Endothelial cell of umbilical vein (primary cell): Measurements from ENCODE around the gene CMIP. TPM values are rescaled to one million over a fixed set of nuclear protein-coding genes. Genes with fewer than 3 reads are reported as not detected.

Source experiments
- BruUV-seq: library from RNA; stranded (reverse); fragments of 400-500 nt; replicated peaks from 2 replicates; lab custom pipeline; 2021; lab: Mats Ljungman, UMichigan
- CTCF ChIA-PET: fragments of 300-600, 350-600 bp; sonication (Branson Sonifier 250); formaldehyde crosslinking; loops from one replicate; lab custom pipeline; 2021; ENCODE audit warnings: antibody characterized with exemption, inconsistent platforms; lab: Charles Lee
- POLR2A ChIA-PET: fragments of 300-600, 350-600 bp; sonication (Branson Sonifier 250); formaldehyde crosslinking; loops from one replicate; lab custom pipeline; 2021; ENCODE audit warnings: antibody characterized with exemption, inconsistent platforms; lab: Charles Lee
- DNase-seq: peaks from one replicate; pipeline ENCODE4 v3.0.0-alpha.2; 2011; ENCODE audit warnings: low read depth, low spot score
- FAIRE-seq: peaks from 2 replicates; lab custom pipeline; 2011; peaks lifted over from hg19 to GRCh38; lab: Jason Lieb, UNC
- H2AFZ ChIP-seq: 2 replicates; pipeline ENCODE4 v1.6.0; 2012; ENCODE audit warnings: low read depth, low read length, control low read depth, inconsistent platforms
- H3K27ac ChIP-seq: 2 replicates; pipeline ENCODE4 v1.5.1; 2011; ENCODE audit warnings: low read depth, mild to moderate bottlenecking, control low read depth, low read length, moderate library complexity; ENCODE audit not compliant: insufficient read depth
- H3K27me3 ChIP-seq, 2 experiments: 2 replicates each; pipeline versions ENCODE4 v1.6.0 to v1.6.1; 2011; ENCODE audit warnings: low read length in 2 of 2, mixed read lengths in 1 of 2; ENCODE audit not compliant: control insufficient read depth in 2 of 2, insufficient read depth in 2 of 2
- H3K36me3 ChIP-seq, 2 experiments: 2 replicates in 1 of 2; 3 replicates in 1 of 2; pipeline ENCODE4 v1.5.1; 2011; ENCODE audit warnings: low read length in 2 of 2, mild to moderate bottlenecking in 1 of 2, moderate library complexity in 1 of 2; ENCODE audit not compliant: control insufficient read depth in 2 of 2, insufficient read depth in 2 of 2; ENCODE audit errors: extremely low read depth in 1 of 2
- H3K4me1 ChIP-seq: 3 replicates; pipeline ENCODE4 v1.5.1; 2011; ENCODE audit warnings: mild to moderate bottlenecking, low read length; ENCODE audit not compliant: control insufficient read depth, insufficient read depth; ENCODE audit errors: extremely low read depth
- H3K4me2 ChIP-seq: 2 replicates; pipeline ENCODE4 v1.6.1; 2011; ENCODE audit warnings: low read length, control low read depth, mixed read lengths; ENCODE audit not compliant: insufficient read depth
- H3K4me3 ChIP-seq, 3 experiments: fragments of 200-600 bp in 1 of 3; sonication (generic), shearing (Covaris generic) in 1 of 3; replicated peaks in 1 of 3; 2 replicates each; pipeline ENCODE4 v1.5.1; 2011 to 2016; ENCODE audit warnings: control low read depth in 3 of 3, low read length in 3 of 3, mild to moderate bottlenecking in 2 of 3, inconsistent platforms in 1 of 3, low read depth in 1 of 3, moderate library complexity in 1 of 3; ENCODE audit not compliant: insufficient read depth in 1 of 3
- H3K79me2 ChIP-seq: 2 replicates; pipeline ENCODE4 v1.6.0; 2012; ENCODE audit warnings: low read length, inconsistent platforms; ENCODE audit not compliant: control insufficient read depth, insufficient read depth
- H3K9ac ChIP-seq: replicated peaks from 2 replicates; pipeline ENCODE3; 2011; ENCODE audit warnings: low read length, control low read depth; ENCODE audit not compliant: insufficient read depth; ENCODE audit errors: extremely low read depth
- H3K9me1 ChIP-seq: replicated peaks from 3 replicates; pipeline ENCODE4 v1.6.0; 2011; ENCODE audit warnings: mild to moderate bottlenecking, low read length; ENCODE audit not compliant: control insufficient read depth, insufficient read depth; ENCODE audit errors: extremely low read depth
- H3K9me3 ChIP-seq: replicated peaks from 2 replicates; pipeline ENCODE4 v1.5.1; 2012; ENCODE audit warnings: low read length, inconsistent platforms; ENCODE audit not compliant: control insufficient read depth, insufficient read depth
- H4K20me1 ChIP-seq: replicated peaks from 2 replicates; pipeline ENCODE3; 2011; ENCODE audit warnings: mild to moderate bottlenecking, low read length; ENCODE audit not compliant: control insufficient read depth, insufficient read depth; ENCODE audit errors: extremely low read depth
- CTCF ChIP-seq, 2 donors: IDR thresholded peaks; 1 replicate in 1 of 2; 2 replicates in 1 of 2; pipeline ENCODE4 v1.5.1; 2011; ENCODE audit warnings: low read length in 2 of 2, mild to moderate bottlenecking in 2 of 2, moderate library complexity in 2 of 2, control low read depth in 1 of 2, inconsistent platforms in 1 of 2, low read depth in 1 of 2; ENCODE audit not compliant: insufficient read depth in 1 of 2; ENCODE audit errors: extremely low read depth in 1 of 2
- EZH2 ChIP-seq: IDR thresholded peaks from 2 replicates; pipeline ENCODE4 v1.6.1; 2012; ENCODE audit warnings: borderline replicate concordance, low read depth, mild to moderate bottlenecking, moderate library complexity, low read length, inconsistent platforms; ENCODE audit not compliant: severe bottlenecking
- FOS ChIP-seq: IDR thresholded peaks from 2 replicates; pipeline ENCODE4 v1.6.1; 2011; ENCODE audit warnings: mild to moderate bottlenecking, low read length, moderate library complexity, borderline replicate concordance; ENCODE audit not compliant: insufficient read depth
- GATA2 ChIP-seq: IDR thresholded peaks from 2 replicates; pipeline ENCODE4 v1.7.0; 2011; ENCODE audit warnings: low read depth, mild to moderate bottlenecking, moderate library complexity, mixed read lengths, low read length; ENCODE audit not compliant: insufficient read length, insufficient read depth
- JUN ChIP-seq: IDR thresholded peaks from 2 replicates; pipeline ENCODE4 v1.6.1; 2011; ENCODE audit warnings: borderline replicate concordance, low read depth; ENCODE audit not compliant: insufficient read length, insufficient read depth
- MAX ChIP-seq: IDR thresholded peaks from 2 replicates; pipeline ENCODE4 v1.6.1; 2011; ENCODE audit not compliant: insufficient read depth, insufficient read length
- MYC ChIP-seq: IDR thresholded peaks from one replicate; pipeline ENCODE4 v1.6.1; 2011; ENCODE audit warnings: mild to moderate bottlenecking, low read depth, low read length
- POLR2A ChIP-seq: IDR thresholded peaks from 2 replicates; pipeline ENCODE4 v1.6.1; 2012; ENCODE audit warnings: low read depth, mild to moderate bottlenecking, control low read depth, low read length
- POLR2AphosphoS5 ChIP-seq: IDR thresholded peaks from 2 replicates; pipeline ENCODE4 v1.6.1; 2012; ENCODE audit warnings: low read depth, mild to moderate bottlenecking, control low read depth, low read length, moderate library complexity; ENCODE audit not compliant: insufficient read depth
- dilution Hi-C: fragments of 300-500 bp; cut with MboI; formaldehyde crosslinking; loops from one replicate; pipeline ENCODE4 v1.15.0; 2019; ENCODE audit warnings: low sequenced_read_pairs; ENCODE audit not compliant: extremely low pct_ligation_motif_present
- intact Hi-C: fragments of 100-400 bp; cut with micrococcal nuclease; formaldehyde crosslinking; loops from one replicate; pipeline ENCODE4 v1.10.0; 2022
- polyA plus RNA-seq, 4 experiments: library from polyadenylated mRNA; depleted of rRNA in 3 of 4; stranded (reverse) in 3 of 4; unstranded in 1 of 4; fragments of >200 nt; gene quantifications; 2 replicates each; pipeline versions ENCODE4 v1.2.1 to v1.2.3, GENCODE V29; 2011 to 2012; ENCODE audit warnings: missing spikeins in 1 of 4
- total RNA-seq: library from RNA; stranded (reverse); gene quantifications from 2 replicates; pipeline ENCODE4 v1.2.3, GENCODE V29; 2021

Gene CMIP
- total and polyA plus RNA-seq, 2 donors (not counting 3 experiments of a cell fraction or from before 2014, with no cell fraction given): 29.0 to 101 TPM

GRCh38 chr16:81467815-81468214 is 23.2 kb downstream of the CMIP start:
- DNase-seq (no peak), FAIRE-seq (no peak)
- H3K27ac ChIP-seq: no peak overlapping the region
- H3K9me3 ChIP-seq: no peaks in the 10 kb centered on the region
- dilution Hi-C loops (loop anchor here (25.0 kb wide), 1 partner anchor 106 kb away; no protein-coding TSS in a partner anchor), intact Hi-C loops (no loop called here)
- no peak overlapping the region for H2AFZ ChIP-seq
- no peak overlapping the region for H3K4me2 ChIP-seq
- BruUV-seq: no TSS peak
- CTCF ChIA-PET: no interaction called here
- H3K27me3 ChIP-seq: no peaks in the 10 kb centered on the region
- POLR2A ChIA-PET: no interaction called here
- H3K9me1 ChIP-seq: no peaks in the 10 kb centered on the region
- no peak overlapping the region for H3K4me3 ChIP-seq
- no peaks in the 10 kb centered on the region for H4K20me1 ChIP-seq
- H3K36me3 ChIP-seq: peaks cover 0 to 5% of the 10 kb centered on the region in 2 experiments
- TF ChIP-seq POLR2A (no peak), EZH2 (no peak), JUN (no peak), POLR2AphosphoS5 (no peak), GATA2 (no peak), FOS (no peak), MYC (no peak), CTCF (IDR thresholded peaks at IDR 0.05; ENCODE audit: extremely low read depth in 1 of 2, insufficient read depth in 1 of 2, low read depth in 1 of 2, low read length in 2 of 2) (no peak), MAX (no peak)
- H3K79me2 ChIP-seq: peaks cover 83% of the 10 kb centered on the region
- H3K9ac ChIP-seq: no peak overlapping the region
- peaks cover 6% of the 10 kb centered on the region for H3K4me1 ChIP-seq
